ENCODE data around the gene CLASRP. TPM values are rescaled to one million over a fixed set of nuclear protein-coding genes. Genes with fewer than 3 reads are reported as not detected.
A peak's percentile ranks its signal among the peaks of the same experiment; 100 is the strongest.

Gene CLASRP
- total RNA-seq, 2 experiments from 2014 or later = 89.6 to 98.4 TPM

DNA sequence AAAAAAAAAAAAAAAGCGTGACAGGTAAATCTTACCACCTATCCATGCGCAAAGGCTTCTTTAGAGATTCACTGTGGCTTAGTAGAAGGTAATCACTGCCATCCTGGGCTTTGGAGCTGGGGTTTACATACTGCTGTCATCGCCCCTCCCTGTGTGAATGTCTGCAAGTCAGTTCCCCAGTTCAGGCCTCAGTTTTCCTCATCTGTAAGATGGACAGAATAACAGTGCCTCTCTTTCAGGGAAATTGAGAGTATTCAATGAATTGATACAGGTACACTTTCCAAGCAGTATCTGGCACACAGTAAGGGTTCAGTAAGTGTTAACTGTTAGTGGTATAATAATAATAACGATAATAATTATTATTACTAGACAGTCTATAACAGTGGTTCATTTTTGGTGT lies 35.4 kb upstream of the CLASRP start:
- Mint-ChIP-seq H3K4me1 (ENCODE audit: low read depth) (peaks cover 24% of the 10 kb centered on the region), H3K36me3 (peaks cover 20% of the 10 kb centered on the region), H3K27ac (no peak overlapping the region), H3K27me3 (no peaks in the 10 kb centered on the region), H3K4me3 (peak overlapping the region; percentile 27), H3K9me3 (no peaks in the 10 kb centered on the region)
- intact Hi-C loops (cut with micrococcal nuclease) = loop anchor here (5.0 kb wide), 1 partner anchor 256 kb away; the partner anchor contains the start of gene BCL3
- no peak for DNase-seq
- ChIA-PET POLR2A (no interaction called here), CTCF (no interaction called here)

DNA sequence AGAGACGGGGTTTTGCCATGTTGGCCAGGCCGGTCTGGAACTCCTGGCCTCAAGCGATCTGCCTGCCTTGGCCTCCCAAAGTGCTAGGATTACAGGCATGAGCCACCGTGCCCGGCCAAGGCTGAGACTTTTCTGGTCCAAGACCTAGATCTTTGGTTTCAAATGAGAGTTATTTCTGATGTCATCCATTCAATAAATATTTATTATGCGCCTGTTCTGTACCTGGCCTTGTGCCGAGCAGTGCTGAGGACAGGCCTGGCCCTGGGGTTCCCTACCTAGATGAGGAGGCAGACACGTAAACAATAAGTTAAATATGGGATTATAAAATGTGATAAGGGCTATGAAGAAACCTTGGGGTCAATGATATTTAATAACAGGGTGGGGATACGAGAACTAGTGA lies 33.1 kb upstream of the CLASRP start:
- Mint-ChIP-seq H3K4me1 (ENCODE audit: low read depth) (peaks cover 23% of the 10 kb centered on the region), H3K36me3 (peaks cover 24% of the 10 kb centered on the region), H3K4me3 (no peak overlapping the region), H3K27ac (no peak overlapping the region), H3K9me3 (no peaks in the 10 kb centered on the region), H3K27me3 (no peaks in the 10 kb centered on the region)
- ChIA-PET POLR2A (no interaction called here), CTCF (no interaction called here)
- intact Hi-C loops (cut with micrococcal nuclease) = no loop called here
- no peak for DNase-seq

DNA sequence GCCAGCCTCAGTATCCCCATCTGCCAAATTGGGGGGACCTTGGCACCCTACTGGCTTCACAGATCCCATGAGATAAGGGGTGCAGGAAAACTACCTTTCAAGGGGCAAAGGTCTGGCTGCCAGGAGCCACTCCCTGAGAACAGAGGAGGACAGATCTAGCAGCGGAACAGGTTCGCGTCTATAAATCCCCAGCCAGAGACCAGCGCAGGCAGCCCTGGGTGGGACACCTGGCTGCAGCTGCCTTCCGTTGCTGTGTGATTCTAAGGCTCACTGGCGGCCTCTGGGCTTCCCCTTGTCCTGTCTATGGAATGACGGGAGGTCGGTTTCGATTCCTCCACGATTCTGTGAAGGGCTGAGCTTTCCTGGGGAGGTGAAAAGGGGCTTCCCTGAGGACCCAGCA lies 30.3 kb upstream of the CLASRP start:
- ChIA-PET POLR2A (no interaction called here), CTCF (no interaction called here)
- Mint-ChIP-seq H3K27me3 (no peaks in the 10 kb centered on the region), H3K4me1 (ENCODE audit: low read depth) (peaks cover 6% of the 10 kb centered on the region), H3K9me3 (no peaks in the 10 kb centered on the region), H3K4me3 (no peak overlapping the region), H3K36me3 (peaks cover 21% of the 10 kb centered on the region), H3K27ac (no peak overlapping the region)
- intact Hi-C loops (cut with micrococcal nuclease) = no loop called here
- DNase-seq = no peak

DNA sequence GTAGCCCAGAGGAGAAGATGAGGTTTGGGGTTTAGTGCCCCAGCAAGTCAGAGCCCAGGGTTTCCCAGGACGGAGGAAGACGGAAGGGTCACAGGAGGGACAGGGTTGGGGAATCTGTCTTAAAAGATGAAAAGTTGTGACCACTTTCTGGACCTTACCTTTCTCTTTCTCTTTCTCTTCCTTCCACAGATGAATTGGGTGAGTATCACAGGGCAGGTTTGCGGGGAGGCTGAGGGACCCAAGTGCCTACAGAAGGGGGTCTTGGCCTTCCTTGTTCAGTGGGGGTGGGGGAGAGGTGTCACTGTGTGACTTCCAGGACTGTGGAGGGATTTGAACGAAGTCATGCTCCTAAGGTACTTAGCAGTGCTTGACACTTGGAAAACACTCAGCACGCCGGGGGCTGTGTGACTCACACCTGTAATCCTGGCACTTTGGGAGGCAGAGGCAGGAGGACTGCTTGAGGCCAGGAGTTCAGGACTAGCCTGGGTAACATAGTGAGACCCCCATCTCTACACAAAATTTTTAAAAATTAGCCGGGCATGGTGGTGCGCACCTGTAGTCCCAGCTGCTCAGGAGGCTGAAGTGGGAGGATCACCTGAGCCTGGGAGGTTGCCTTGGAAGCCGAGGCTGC lies 29.1 kb upstream of the CLASRP start:
- H3K36me3 Mint-ChIP-seq = peaks cover 25% of the 10 kb centered on the region
- H3K4me1 Mint-ChIP-seq (ENCODE audit: low read depth) = peaks cover 6% of the 10 kb centered on the region
- H3K4me3 Mint-ChIP-seq = no peak overlapping the region
- peak overlapping the region; percentile 1 for H3K27ac Mint-ChIP-seq
- intact Hi-C loops (cut with micrococcal nuclease) = no loop called here
- H3K27me3 Mint-ChIP-seq = no peaks in the 10 kb centered on the region
- ChIA-PET CTCF (no interaction called here), POLR2A (no interaction called here)
- DNase-seq = no peak
- H3K9me3 Mint-ChIP-seq = no peaks in the 10 kb centered on the region

DNA sequence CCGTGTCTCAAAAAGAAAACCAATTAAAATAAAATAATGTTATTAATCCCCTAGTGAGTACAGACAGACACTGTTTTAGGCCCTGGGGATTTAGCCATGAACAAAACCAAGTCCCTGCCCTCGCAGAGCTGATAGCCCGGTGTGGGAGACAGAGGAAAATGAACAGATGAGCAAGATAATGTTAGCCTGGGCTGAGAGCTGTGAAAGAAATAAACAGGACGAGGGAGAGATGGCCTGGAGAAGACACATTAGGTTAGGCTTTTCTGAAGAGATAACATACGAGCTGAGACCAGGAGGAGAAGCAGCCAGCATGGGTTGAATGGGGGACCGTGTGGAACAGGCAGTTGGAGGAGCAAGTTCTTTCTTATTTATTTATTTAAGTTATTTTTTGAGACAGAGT lies 28.5 kb upstream of the CLASRP start:
- H3K4me3 Mint-ChIP-seq = no peak overlapping the region
- H3K9me3 Mint-ChIP-seq = no peaks in the 10 kb centered on the region
- DNase-seq = no peak
- CTCF ChIA-PET = no interaction called here
- intact Hi-C loops (cut with micrococcal nuclease) = no loop called here
- H3K4me1 Mint-ChIP-seq (ENCODE audit: low read depth) = peaks cover 9% of the 10 kb centered on the region
- POLR2A ChIA-PET = no interaction called here
- H3K27ac Mint-ChIP-seq = no peak overlapping the region
- H3K27me3 Mint-ChIP-seq = no peaks in the 10 kb centered on the region
- H3K36me3 Mint-ChIP-seq = peaks cover 27% of the 10 kb centered on the region

DNA sequence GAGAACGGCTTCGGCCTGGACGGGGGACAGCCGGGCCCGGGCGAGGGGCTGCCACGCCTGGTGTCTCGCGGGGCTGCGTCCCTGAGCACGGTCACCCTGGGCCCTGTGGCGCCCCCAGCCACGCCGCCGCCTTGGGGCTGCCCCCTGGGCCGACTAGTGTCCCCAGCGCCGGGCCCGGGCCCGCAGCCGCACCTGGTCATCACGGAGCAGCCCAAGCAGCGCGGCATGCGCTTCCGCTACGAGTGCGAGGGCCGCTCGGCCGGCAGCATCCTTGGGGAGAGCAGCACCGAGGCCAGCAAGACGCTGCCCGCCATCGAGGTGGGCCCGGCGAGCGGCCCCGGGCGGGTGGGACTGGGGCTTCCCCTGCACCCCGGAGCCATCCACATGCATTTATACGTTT lies 26.9 kb upstream of the CLASRP start:
- no peak overlapping the region for H3K27ac Mint-ChIP-seq
- no peak overlapping the region for H3K4me3 Mint-ChIP-seq
- intact Hi-C loops (cut with micrococcal nuclease) = no loop called here
- CTCF ChIA-PET = no interaction called here
- H3K27me3 Mint-ChIP-seq = no peaks in the 10 kb centered on the region
- POLR2A ChIA-PET = no interaction called here
- H3K4me1 Mint-ChIP-seq (ENCODE audit: low read depth) = peaks cover 15% of the 10 kb centered on the region
- DNase-seq = no peak
- no peaks in the 10 kb centered on the region for H3K9me3 Mint-ChIP-seq
- H3K36me3 Mint-ChIP-seq = peaks cover 18% of the 10 kb centered on the region

DNA sequence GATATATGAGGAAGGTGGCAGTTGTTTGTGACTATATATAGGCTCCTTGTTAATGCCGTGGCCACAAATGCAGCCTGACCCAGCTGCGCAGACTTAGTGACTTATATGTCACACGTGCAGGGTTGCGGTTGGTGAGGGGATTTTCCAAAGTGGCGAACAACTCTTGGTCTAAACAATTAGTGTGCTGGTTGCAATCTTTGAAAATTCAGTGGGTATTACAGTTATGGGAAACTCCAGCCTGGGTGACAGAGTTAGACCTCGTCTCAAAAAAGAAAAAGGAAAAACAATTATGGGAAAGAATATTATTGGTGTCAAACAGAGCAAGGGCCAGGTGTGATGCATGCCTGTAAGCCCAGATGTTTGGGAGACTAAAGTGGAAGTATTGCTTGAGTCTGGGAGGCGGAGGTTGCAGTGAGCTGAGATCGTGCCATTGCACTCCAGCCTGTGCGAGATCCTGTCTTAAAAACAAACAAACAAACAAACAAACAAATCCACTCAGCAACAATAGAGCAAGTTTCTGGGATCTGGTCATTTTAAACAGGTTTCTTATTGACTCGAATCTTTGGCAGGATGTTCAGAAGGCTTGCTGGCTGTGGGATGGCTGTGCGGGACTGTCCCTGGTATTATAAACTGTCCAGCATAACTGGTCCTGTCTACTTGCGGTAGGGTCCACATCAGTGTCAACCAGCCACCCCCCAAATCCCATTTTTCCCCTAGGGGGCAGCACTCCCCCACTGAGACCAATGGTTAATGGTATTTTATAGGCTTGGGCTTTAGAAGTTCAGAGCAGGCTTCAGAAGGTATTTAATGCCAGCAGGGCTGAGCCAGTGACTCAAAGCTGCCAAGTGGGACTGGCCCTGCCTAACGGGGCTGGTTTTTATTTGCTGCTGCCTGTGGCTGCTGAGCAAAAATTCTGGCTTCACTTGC lies 22.2 kb upstream of the CLASRP start:
- Mint-ChIP-seq H3K4me1 (ENCODE audit: low read depth) (peaks cover 17% of the 10 kb centered on the region), H3K36me3 (peaks cover 20% of the 10 kb centered on the region), H3K27ac (peak overlapping the region; percentile 90), H3K27me3 (no peaks in the 10 kb centered on the region), H3K4me3 (peak overlapping the region; percentile 34), H3K9me3 (no peaks in the 10 kb centered on the region)
- peak; percentile 91 for DNase-seq
- intact Hi-C loops (cut with micrococcal nuclease) = loop anchor here (1.0 to 5.0 kb wide), 4 partner anchors 14 to 161 kb away; partner anchors contain the start of genes BLOC1S3, TRAPPC6A and ZNF296
- POLR2A ChIA-PET = interaction anchor here (0.7 to 2.4 kb wide), 2 partner anchors 15 to 57 kb away, joined by 3 to 10 read pairs; no protein-coding TSS in a partner anchor
- CTCF ChIA-PET = interaction anchor here (0.6 to 2.0 kb wide), 4 partner anchors 23 to 43 kb away, joined by 3 to 6 read pairs (median 5); partner anchors contain the start of gene CLASRP

DNA sequence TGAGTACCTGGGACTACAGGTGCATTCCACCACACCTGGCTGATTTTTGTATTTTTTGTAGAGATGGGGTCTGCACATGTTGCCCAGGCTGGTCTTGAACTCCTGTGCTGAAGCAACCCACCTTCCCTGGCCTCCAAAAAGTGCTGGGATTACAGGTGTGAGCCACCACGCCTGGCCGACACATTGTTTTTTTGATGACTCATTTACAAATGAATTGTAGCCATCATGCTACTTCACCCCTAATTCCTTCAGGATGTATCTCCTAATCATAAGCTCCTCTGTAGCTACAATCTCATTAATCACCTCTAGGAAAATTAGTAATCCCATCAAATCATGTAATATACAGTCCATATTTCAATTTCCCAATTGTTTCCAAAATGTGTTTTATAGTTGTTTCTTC lies 19.7 kb upstream of the CLASRP start:
- POLR2A ChIA-PET = interaction anchor here (0.9 kb wide), 1 partner anchor 20 kb away, joined by 3 read pairs; the partner anchor contains the start of gene CLASRP
- no peaks in the 10 kb centered on the region for H3K9me3 Mint-ChIP-seq
- intact Hi-C loops (cut with micrococcal nuclease) = loop anchor here (5.0 kb wide), 1 partner anchor 158 kb away; the partner anchor contains the start of genes BLOC1S3 and TRAPPC6A
- CTCF ChIA-PET = interaction anchor here (0.7 to 1.2 kb wide), 3 partner anchors 31 to 168 kb away, joined by 3 read pairs; no protein-coding TSS in a partner anchor
- peak overlapping the region; percentile 11 for H3K27ac Mint-ChIP-seq
- no peak overlapping the region for H3K4me3 Mint-ChIP-seq
- peaks cover 27% of the 10 kb centered on the region for H3K36me3 Mint-ChIP-seq
- no peaks in the 10 kb centered on the region for H3K27me3 Mint-ChIP-seq
- DNase-seq = no peak
- H3K4me1 Mint-ChIP-seq (ENCODE audit: low read depth) = peaks cover 17% of the 10 kb centered on the region

DNA sequence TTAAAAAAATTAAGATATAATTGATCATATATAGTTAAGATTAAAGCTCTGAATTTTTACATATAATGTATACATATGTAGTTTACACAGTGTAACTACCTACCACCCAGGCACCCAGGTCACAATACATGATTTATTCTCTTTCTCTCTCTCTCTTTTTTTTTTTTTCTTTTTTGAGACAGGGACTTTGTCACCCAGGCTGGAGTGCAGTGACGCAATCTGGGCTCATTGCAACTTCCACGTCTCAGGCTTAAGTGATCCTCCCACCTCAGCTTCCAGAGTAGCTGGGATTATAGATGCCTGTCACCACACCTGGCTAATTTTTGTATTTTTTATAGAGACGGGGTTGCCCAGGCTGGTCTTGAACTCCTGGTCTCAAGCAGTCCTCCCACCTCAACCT lies 18.8 kb upstream of the CLASRP start:
- DNase-seq = no peak
- Mint-ChIP-seq H3K4me1 (ENCODE audit: low read depth) (peaks cover 16% of the 10 kb centered on the region), H3K9me3 (no peaks in the 10 kb centered on the region), H3K36me3 (peaks cover 27% of the 10 kb centered on the region), H3K4me3 (no peak overlapping the region), H3K27me3 (no peaks in the 10 kb centered on the region), H3K27ac (no peak overlapping the region)
- ChIA-PET CTCF (interaction anchor here (0.7 kb wide), 1 partner anchor 31 kb away, joined by 3 read pairs; no protein-coding TSS in a partner anchor), POLR2A (no interaction called here)
- intact Hi-C loops (cut with micrococcal nuclease) = no loop called here

DNA sequence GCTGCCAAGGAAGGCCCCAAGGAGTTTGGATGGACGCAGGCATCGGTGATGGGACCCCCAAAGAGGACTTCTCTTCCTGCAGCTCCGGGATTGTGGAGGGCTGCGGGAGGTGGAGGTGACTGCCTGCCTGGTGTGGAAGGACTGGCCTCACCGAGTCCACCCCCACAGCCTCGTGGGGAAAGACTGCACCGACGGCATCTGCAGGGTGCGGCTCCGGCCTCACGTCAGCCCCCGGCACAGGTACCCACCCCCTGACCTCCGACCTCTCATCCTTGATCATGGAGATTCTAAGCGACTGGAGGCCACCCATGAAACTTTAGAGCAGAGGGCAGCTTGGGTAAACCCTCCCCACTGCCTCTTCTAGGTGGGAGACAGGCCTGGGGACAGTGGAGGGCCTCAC lies 16.9 kb upstream of the CLASRP start:
- ChIA-PET POLR2A (no interaction called here), CTCF (no interaction called here)
- no peak overlapping the region for H3K4me3 Mint-ChIP-seq
- intact Hi-C loops (cut with micrococcal nuclease) = no loop called here
- no peaks in the 10 kb centered on the region for H3K9me3 Mint-ChIP-seq
- DNase-seq = no peak
- H3K27ac Mint-ChIP-seq = no peak overlapping the region
- H3K4me1 Mint-ChIP-seq (ENCODE audit: low read depth) = peaks cover 3% of the 10 kb centered on the region
- H3K36me3 Mint-ChIP-seq = peaks cover 31% of the 10 kb centered on the region
- H3K27me3 Mint-ChIP-seq = no peaks in the 10 kb centered on the region

DNA sequence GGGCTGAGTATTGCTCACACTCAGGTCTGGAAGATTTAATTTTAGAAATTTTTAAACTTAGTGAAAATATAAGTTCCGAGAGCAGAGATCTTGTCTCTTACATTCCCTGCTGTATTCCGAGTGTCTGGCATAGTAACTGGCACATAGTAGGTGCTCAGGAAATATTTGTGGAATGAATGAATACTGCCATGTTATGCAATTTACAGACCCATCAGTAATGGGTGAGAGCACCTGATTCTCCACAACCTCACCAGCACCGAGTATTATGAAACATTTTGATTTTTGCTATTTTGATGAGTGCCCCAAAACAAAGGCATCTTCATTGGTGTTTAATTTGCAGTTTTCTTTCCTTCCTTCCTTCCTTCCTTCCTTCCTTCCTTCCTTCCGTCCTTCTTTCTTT lies 15.8 kb upstream of the CLASRP start:
- Mint-ChIP-seq H3K4me1 (ENCODE audit: low read depth) (no peaks in the 10 kb centered on the region), H3K4me3 (no peak overlapping the region), H3K9me3 (no peaks in the 10 kb centered on the region), H3K36me3 (peaks cover 34% of the 10 kb centered on the region), H3K27me3 (no peaks in the 10 kb centered on the region), H3K27ac (no peak overlapping the region)
- DNase-seq = no peak
- intact Hi-C loops (cut with micrococcal nuclease) = no loop called here
- CTCF ChIA-PET = no interaction called here
- POLR2A ChIA-PET = no interaction called here

DNA sequence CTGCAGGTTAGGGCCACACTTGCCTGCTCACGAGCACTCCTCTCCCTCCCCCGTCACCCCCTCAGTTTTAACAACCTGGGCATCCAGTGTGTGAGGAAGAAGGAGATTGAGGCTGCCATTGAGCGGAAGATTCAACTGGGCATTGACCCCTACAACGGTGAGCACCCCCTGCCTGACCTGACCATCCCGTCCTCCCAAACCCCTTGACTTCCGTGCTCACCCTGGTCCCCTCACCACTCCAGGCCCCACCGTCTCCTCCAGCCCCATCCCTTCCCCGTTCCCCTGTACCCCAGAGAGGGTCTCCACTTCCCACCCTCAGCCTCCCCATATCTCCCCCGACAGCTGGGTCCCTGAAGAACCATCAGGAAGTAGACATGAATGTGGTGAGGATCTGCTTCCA lies 13.6 kb upstream of the CLASRP start:
- no peak overlapping the region for H3K27ac Mint-ChIP-seq
- peaks cover 37% of the 10 kb centered on the region for H3K36me3 Mint-ChIP-seq
- no peak overlapping the region for H3K4me3 Mint-ChIP-seq
- intact Hi-C loops (cut with micrococcal nuclease) = no loop called here
- no peaks in the 10 kb centered on the region for H3K4me1 Mint-ChIP-seq (ENCODE audit: low read depth)
- DNase-seq = no peak
- no peaks in the 10 kb centered on the region for H3K27me3 Mint-ChIP-seq
- ChIA-PET CTCF (no interaction called here), POLR2A (no interaction called here)
- H3K9me3 Mint-ChIP-seq = no peaks in the 10 kb centered on the region

All from activated CD4-positive, alpha-beta memory T cell treated with anti-CD3 and anti-CD28 coated beads for 36 hours (primary cell).